Measurements from ENCODE around the gene ZMIZ1. TPM values are rescaled to one million over a fixed set of nuclear protein-coding genes. Genes with fewer than 3 reads are reported as not detected.
A peak's percentile ranks its signal among the peaks of the same experiment; 100 is the strongest.

The ZMIZ1 gene
- total RNA-seq, 1 donor from 2014 or later = 67.6 TPM

GRCh38 chr10:79049931-79050895, 18.6 kb upstream of the ZMIZ1 start:
- Mint-ChIP-seq H3K9me3 (no peaks in the 10 kb centered on the region), H3K4me3 (peak overlapping the region; percentile 78), H3K4me1 (ENCODE audit: low read depth) (peaks cover 40% of the 10 kb centered on the region), H3K27me3 (ENCODE audit: insufficient read depth) (no peaks in the 10 kb centered on the region), H3K27ac (peak overlapping the region; percentile 90), H3K36me3 (ENCODE audit: low read depth) (peaks cover 2% of the 10 kb centered on the region)
- DNase-seq (ENCODE audit: low spot score) = no peak
- intact Hi-C loops (cut with micrococcal nuclease) = no loop called here

- Mint-ChIP-seq H3K4me3 (no peak overlapping the region), H3K27me3 (ENCODE audit: insufficient read depth) (no peaks in the 10 kb centered on the region), H3K9me3 (no peaks in the 10 kb centered on the region), H3K27ac (no peak overlapping the region), H3K36me3 (ENCODE audit: low read depth) (peaks cover 2% of the 10 kb centered on the region), H3K4me1 (ENCODE audit: low read depth) (peaks cover 40% of the 10 kb centered on the region)
- intact Hi-C loops (cut with micrococcal nuclease) = no loop called here
- DNase-seq (ENCODE audit: low spot score) = no peak
Observed at GRCh38 chr10:79050896-79051555, 17.7 kb upstream of the ZMIZ1 start.

- H3K36me3 Mint-ChIP-seq (ENCODE audit: low read depth) = peaks cover 2% of the 10 kb centered on the region
- peaks cover 40% of the 10 kb centered on the region for H3K4me1 Mint-ChIP-seq (ENCODE audit: low read depth)
- DNase-seq (ENCODE audit: low spot score) = no peak
- no peaks in the 10 kb centered on the region for H3K27me3 Mint-ChIP-seq (ENCODE audit: insufficient read depth)
- intact Hi-C loops (cut with micrococcal nuclease) = no loop called here
- no peaks in the 10 kb centered on the region for H3K9me3 Mint-ChIP-seq
- H3K4me3 Mint-ChIP-seq = no peak overlapping the region
- H3K27ac Mint-ChIP-seq = no peak overlapping the region
Observed at GRCh38 chr10:79051766-79052165, 17.0 kb upstream of the ZMIZ1 start.

GRCh38 chr10:79052291-79053080, 16.3 kb upstream of the ZMIZ1 start:
- Mint-ChIP-seq H3K36me3 (ENCODE audit: low read depth) (peaks cover 2% of the 10 kb centered on the region), H3K9me3 (no peaks in the 10 kb centered on the region), H3K27me3 (ENCODE audit: insufficient read depth) (no peaks in the 10 kb centered on the region), H3K27ac (no peak overlapping the region), H3K4me1 (ENCODE audit: low read depth) (peaks cover 36% of the 10 kb centered on the region), H3K4me3 (no peak overlapping the region)
- intact Hi-C loops (cut with micrococcal nuclease) = no loop called here
- no peak for DNase-seq (ENCODE audit: low spot score)

- intact Hi-C loops (cut with micrococcal nuclease) = no loop called here
- Mint-ChIP-seq H3K9me3 (no peaks in the 10 kb centered on the region), H3K27ac (no peak overlapping the region), H3K36me3 (ENCODE audit: low read depth) (peaks cover 2% of the 10 kb centered on the region), H3K4me3 (no peak overlapping the region), H3K27me3 (ENCODE audit: insufficient read depth) (no peaks in the 10 kb centered on the region), H3K4me1 (ENCODE audit: low read depth) (peaks cover 30% of the 10 kb centered on the region)
- no peak for DNase-seq (ENCODE audit: low spot score)
Observed at GRCh38 chr10:79053081-79053434, 15.7 kb upstream of the ZMIZ1 start.

- H3K27ac Mint-ChIP-seq = no peak overlapping the region
- H3K4me3 Mint-ChIP-seq = no peak overlapping the region
- intact Hi-C loops (cut with micrococcal nuclease) = no loop called here
- peaks cover 2% of the 10 kb centered on the region for H3K36me3 Mint-ChIP-seq (ENCODE audit: low read depth)
- peaks cover 2% of the 10 kb centered on the region for H3K27me3 Mint-ChIP-seq (ENCODE audit: insufficient read depth)
- H3K9me3 Mint-ChIP-seq = no peaks in the 10 kb centered on the region
- peaks cover 25% of the 10 kb centered on the region for H3K4me1 Mint-ChIP-seq (ENCODE audit: low read depth)
- no peak for DNase-seq (ENCODE audit: low spot score)
Observed at GRCh38 chr10:79053481-79054202, 15.1 kb upstream of the ZMIZ1 start.

- Mint-ChIP-seq H3K4me1 (ENCODE audit: low read depth) (peaks cover 18% of the 10 kb centered on the region), H3K4me3 (no peak overlapping the region), H3K27ac (no peak overlapping the region), H3K9me3 (no peaks in the 10 kb centered on the region), H3K27me3 (ENCODE audit: insufficient read depth) (peaks cover 3% of the 10 kb centered on the region), H3K36me3 (ENCODE audit: low read depth) (peaks cover 2% of the 10 kb centered on the region)
- intact Hi-C loops (cut with micrococcal nuclease) = no loop called here
- no peak for DNase-seq (ENCODE audit: low spot score)
Observed at GRCh38 chr10:79054203-79055099, 14.3 kb upstream of the ZMIZ1 start.

- no peak overlapping the region for H3K27ac Mint-ChIP-seq
- H3K4me1 Mint-ChIP-seq (ENCODE audit: low read depth) = peaks cover 14% of the 10 kb centered on the region
- no peaks in the 10 kb centered on the region for H3K9me3 Mint-ChIP-seq
- DNase-seq (ENCODE audit: low spot score) = no peak
- intact Hi-C loops (cut with micrococcal nuclease) = no loop called here
- H3K36me3 Mint-ChIP-seq (ENCODE audit: low read depth) = no peaks in the 10 kb centered on the region
- no peak overlapping the region for H3K4me3 Mint-ChIP-seq
- peaks cover 6% of the 10 kb centered on the region for H3K27me3 Mint-ChIP-seq (ENCODE audit: insufficient read depth)
Observed at GRCh38 chr10:79055100-79055782, 13.5 kb upstream of the ZMIZ1 start.

- intact Hi-C loops (cut with micrococcal nuclease) = no loop called here
- Mint-ChIP-seq H3K27me3 (ENCODE audit: insufficient read depth) (peaks cover 8% of the 10 kb centered on the region), H3K27ac (no peak overlapping the region), H3K9me3 (no peaks in the 10 kb centered on the region), H3K4me3 (no peak overlapping the region), H3K36me3 (ENCODE audit: low read depth) (no peaks in the 10 kb centered on the region), H3K4me1 (ENCODE audit: low read depth) (peaks cover 8% of the 10 kb centered on the region)
- DNase-seq (ENCODE audit: low spot score) = no peak
Observed at GRCh38 chr10:79055892-79056291, 12.9 kb upstream of the ZMIZ1 start.

GRCh38 chr10:79056361-79056735, 12.4 kb upstream of the ZMIZ1 start:
- H3K4me3 Mint-ChIP-seq = no peak overlapping the region

GRCh38 chr10:79056736-79057391, 11.9 kb upstream of the ZMIZ1 start:
- intact Hi-C loops (cut with micrococcal nuclease) = no loop called here
- Mint-ChIP-seq H3K4me1 (ENCODE audit: low read depth) (no peaks in the 10 kb centered on the region), H3K36me3 (ENCODE audit: low read depth) (no peaks in the 10 kb centered on the region), H3K9me3 (no peaks in the 10 kb centered on the region), H3K4me3 (no peak overlapping the region), H3K27ac (no peak overlapping the region), H3K27me3 (ENCODE audit: insufficient read depth) (peaks cover 11% of the 10 kb centered on the region)
- no peak for DNase-seq (ENCODE audit: low spot score)

More at GRCh38 chr10:79056361-79056735, 12.4 kb upstream of the ZMIZ1 start:
- Mint-ChIP-seq H3K36me3 (ENCODE audit: low read depth) (no peaks in the 10 kb centered on the region), H3K4me1 (ENCODE audit: low read depth) (peaks cover 4% of the 10 kb centered on the region), H3K27me3 (ENCODE audit: insufficient read depth) (peaks cover 11% of the 10 kb centered on the region), H3K9me3 (no peaks in the 10 kb centered on the region), H3K27ac (no peak overlapping the region)
- no peak for DNase-seq (ENCODE audit: low spot score)
- intact Hi-C loops (cut with micrococcal nuclease) = no loop called here
